Stimulated activated CD8-positive, alpha-beta memory T cell treated with anti-CD3 and anti-CD28 coated beads, Interleukin-7, amount 100 ng/mL, for 1 hour (primary cell): ENCODE measurements around the gene ATP8B1.
A peak's percentile ranks its signal among the peaks of the same experiment; 100 is the strongest.
"Not testable (repeated sequence)": the region's sequence is repeated elsewhere in the genome, so short reads cannot be mapped to it uniquely, and the experiment has no call there.

Source experiments
- DNase-seq, 2 donors: peaks; one replicate each; pipeline ENCODE4 v3.0.0-alpha.2; 2020; ENCODE audit warnings: low read depth in 2 of 2

Gene ATP8B1

GRCh38 chr18:57666818-57667497 lies 136.2 kb downstream of the ATP8B1 start:
- DNase-seq = no peak

GRCh38 chr18:57664568-57665165 lies 138.4 kb downstream of the ATP8B1 start:
- no peak for DNase-seq

GRCh38 chr18:57660961-57661360 lies 142.2 kb downstream of the ATP8B1 start:
- DNase-seq = no peak

GRCh38 chr18:57659460-57660102 lies 143.5 kb downstream of the ATP8B1 start:
- DNase-seq = no peak

- no peak for DNase-seq
Observed at GRCh38 chr18:57657542-57657941, 145.6 kb downstream of the ATP8B1 start.

- DNase-seq = no peak
Observed at GRCh38 chr18:57655740-57656139, 147.4 kb downstream of the ATP8B1 start.

- no peak for DNase-seq
Observed at GRCh38 chr18:57651914-57652313, 151.2 kb downstream of the ATP8B1 start.

- DNase-seq = no peak
Observed at GRCh38 chr18:57649556-57650500, 153.3 kb downstream of the ATP8B1 start.

- DNase-seq = no peak
Observed at GRCh38 chr18:57648414-57648813, 154.7 kb downstream of the ATP8B1 start.

GRCh38 chr18:57644540-57644939 lies 158.6 kb downstream of the ATP8B1 start:
- no peak for DNase-seq

GRCh38 chr18:57643726-57644125 lies 159.4 kb downstream of the ATP8B1 start:
- DNase-seq = not testable (repeated sequence)

- DNase-seq = not testable (repeated sequence)
Observed at GRCh38 chr18:57642462-57642861, 160.7 kb downstream of the ATP8B1 start.

- no peak for DNase-seq
Observed at GRCh38 chr18:57640749-57641148, 162.4 kb downstream of the ATP8B1 start.

GRCh38 chr18:57640236-57640635 lies 162.9 kb downstream of the ATP8B1 start:
- no peak for DNase-seq

GRCh38 chr18:57635003-57635822 lies 167.9 kb downstream of the ATP8B1 start:
- no peak for DNase-seq

- no peak for DNase-seq
Observed at GRCh38 chr18:57631697-57632096, 171.4 kb downstream of the ATP8B1 start.

GRCh38 chr18:57630754-57631595 lies 172.1 kb downstream of the ATP8B1 start:
- no peak for DNase-seq

- DNase-seq = peak; percentile 80 to 89
Observed at GRCh38 chr18:57630002-57630753, 172.9 kb downstream of the ATP8B1 start.

GRCh38 chr18:57629422-57629821 lies 173.7 kb downstream of the ATP8B1 start:
- DNase-seq = no peak
